ENCODE results near the gene TAF6. TPM values are rescaled to one million over a fixed set of nuclear protein-coding genes. Genes with fewer than 3 reads are reported as not detected.
A peak's percentile ranks its signal among the peaks of the same experiment; 100 is the strongest.
"Not testable (repeated sequence)": the region's sequence is repeated elsewhere in the genome, so short reads cannot be mapped to it uniquely, and the experiment has no call there.

The TAF6 gene
- total RNA-seq, 3 donors from 2014 or later, result 67.3 to 74.2 (median 72.9) TPM

- H3K4me1 Mint-ChIP-seq (ENCODE audit: low read depth), result peaks cover 9% of the 10 kb centered on the region
- DNase-seq, result no peak
- no peaks in the 10 kb centered on the region for H3K9me3 Mint-ChIP-seq
- no peaks in the 10 kb centered on the region for H3K36me3 Mint-ChIP-seq (ENCODE audit: insufficient read depth)
- no peak for ATAC-seq
- no peak overlapping the region for H3K4me3 Mint-ChIP-seq
- H3K27me3 Mint-ChIP-seq (ENCODE audit: low read depth), result no peaks in the 10 kb centered on the region
Measured at GRCh38 chr7:100137851-100138760, 18.9 kb upstream of the TAF6 start.

GRCh38 chr7:100132697-100133151 lies 13.6 kb upstream of the TAF6 start:
- H3K4me1 Mint-ChIP-seq (ENCODE audit: low read depth), result peaks cover 16% of the 10 kb centered on the region
- ATAC-seq (peak; percentile 76 to 86), DNase-seq (peak; percentile 61)
- no peak overlapping the region for H3K4me3 Mint-ChIP-seq
- no peaks in the 10 kb centered on the region for H3K36me3 Mint-ChIP-seq (ENCODE audit: insufficient read depth)
- H3K27me3 Mint-ChIP-seq (ENCODE audit: low read depth), result no peaks in the 10 kb centered on the region
- H3K9me3 Mint-ChIP-seq, result no peaks in the 10 kb centered on the region

- no peak for ATAC-seq
- H3K4me3 Mint-ChIP-seq, result no peak overlapping the region
- no peaks in the 10 kb centered on the region for H3K27me3 Mint-ChIP-seq (ENCODE audit: low read depth)
- DNase-seq, result no peak
- H3K36me3 Mint-ChIP-seq (ENCODE audit: insufficient read depth), result no peaks in the 10 kb centered on the region
- H3K4me1 Mint-ChIP-seq (ENCODE audit: low read depth), result peaks cover 14% of the 10 kb centered on the region
- no peaks in the 10 kb centered on the region for H3K9me3 Mint-ChIP-seq
Measured at GRCh38 chr7:100132126-100132525, 13.0 kb upstream of the TAF6 start.

DNA sequence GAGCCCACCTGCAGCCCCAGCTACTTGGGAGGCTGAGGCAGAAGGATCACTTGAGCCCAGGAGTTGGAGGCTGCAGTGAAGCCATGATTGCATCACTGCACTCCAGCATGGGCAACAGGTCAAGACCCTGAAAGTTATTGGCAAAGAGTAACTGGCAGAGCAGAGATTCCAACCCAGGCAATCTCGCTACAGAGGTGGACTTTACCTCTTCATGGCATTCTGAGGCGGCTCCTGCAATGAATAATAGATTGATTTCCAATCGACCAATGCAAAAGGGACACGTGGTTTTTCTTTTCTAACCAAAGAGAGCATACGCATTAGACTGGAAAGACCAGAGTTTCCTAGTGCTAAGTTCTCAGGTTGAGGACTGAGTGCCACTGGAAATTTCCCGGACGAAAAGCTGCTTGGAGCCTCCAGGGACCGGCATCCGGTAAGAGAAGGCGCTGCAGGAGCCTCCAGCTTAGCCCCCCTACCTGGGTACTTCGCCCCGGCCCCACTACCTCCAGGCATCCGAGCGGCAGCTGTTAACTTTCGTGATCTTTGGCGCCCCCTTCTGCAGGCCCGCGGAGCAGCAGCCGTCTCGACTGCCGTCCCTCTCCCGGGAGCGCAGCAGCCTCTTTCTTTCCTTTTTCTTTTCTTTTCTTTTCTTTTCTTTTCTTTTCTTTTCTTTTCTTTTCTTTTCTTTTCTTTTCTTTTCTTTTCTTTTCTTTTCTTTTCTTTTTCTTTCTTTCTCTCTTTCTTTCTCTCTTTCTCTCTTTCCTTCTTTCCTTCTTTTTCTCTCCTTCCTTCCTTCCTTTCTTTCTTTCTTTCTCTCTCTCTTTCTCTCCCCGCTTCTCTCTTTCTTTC lies 11.7 kb upstream of the TAF6 start:
- Mint-ChIP-seq H3K36me3 (ENCODE audit: insufficient read depth) (no peaks in the 10 kb centered on the region), H3K4me3 (no peak overlapping the region), H3K4me1 (ENCODE audit: low read depth) (peaks cover 22% of the 10 kb centered on the region), H3K9me3 (no peaks in the 10 kb centered on the region), H3K27me3 (ENCODE audit: low read depth) (no peaks in the 10 kb centered on the region)
- no peak for ATAC-seq
- peak; percentile 88 for DNase-seq

GRCh38 chr7:100130220-100130607 lies 11.1 kb upstream of the TAF6 start:
- H3K4me3 Mint-ChIP-seq; DNase-seq; H3K36me3 Mint-ChIP-seq (ENCODE audit: insufficient read depth); H3K27me3 Mint-ChIP-seq (ENCODE audit: low read depth); H3K9me3 Mint-ChIP-seq; ATAC-seq: not testable (repeated sequence)
- H3K4me1 Mint-ChIP-seq (ENCODE audit: low read depth), result peaks cover 27% of the 10 kb centered on the region

- peaks cover 36% of the 10 kb centered on the region for H3K4me1 Mint-ChIP-seq (ENCODE audit: low read depth)
- no peaks in the 10 kb centered on the region for H3K36me3 Mint-ChIP-seq (ENCODE audit: insufficient read depth)
- H3K9me3 Mint-ChIP-seq, result no peaks in the 10 kb centered on the region
- H3K27me3 Mint-ChIP-seq (ENCODE audit: low read depth), result no peaks in the 10 kb centered on the region
- DNase-seq (no peak), ATAC-seq (no peak)
- H3K4me3 Mint-ChIP-seq, result peak overlapping the region; percentile 78
Measured at GRCh38 chr7:100128637-100128963, 9.4 kb upstream of the TAF6 start.

DNA sequence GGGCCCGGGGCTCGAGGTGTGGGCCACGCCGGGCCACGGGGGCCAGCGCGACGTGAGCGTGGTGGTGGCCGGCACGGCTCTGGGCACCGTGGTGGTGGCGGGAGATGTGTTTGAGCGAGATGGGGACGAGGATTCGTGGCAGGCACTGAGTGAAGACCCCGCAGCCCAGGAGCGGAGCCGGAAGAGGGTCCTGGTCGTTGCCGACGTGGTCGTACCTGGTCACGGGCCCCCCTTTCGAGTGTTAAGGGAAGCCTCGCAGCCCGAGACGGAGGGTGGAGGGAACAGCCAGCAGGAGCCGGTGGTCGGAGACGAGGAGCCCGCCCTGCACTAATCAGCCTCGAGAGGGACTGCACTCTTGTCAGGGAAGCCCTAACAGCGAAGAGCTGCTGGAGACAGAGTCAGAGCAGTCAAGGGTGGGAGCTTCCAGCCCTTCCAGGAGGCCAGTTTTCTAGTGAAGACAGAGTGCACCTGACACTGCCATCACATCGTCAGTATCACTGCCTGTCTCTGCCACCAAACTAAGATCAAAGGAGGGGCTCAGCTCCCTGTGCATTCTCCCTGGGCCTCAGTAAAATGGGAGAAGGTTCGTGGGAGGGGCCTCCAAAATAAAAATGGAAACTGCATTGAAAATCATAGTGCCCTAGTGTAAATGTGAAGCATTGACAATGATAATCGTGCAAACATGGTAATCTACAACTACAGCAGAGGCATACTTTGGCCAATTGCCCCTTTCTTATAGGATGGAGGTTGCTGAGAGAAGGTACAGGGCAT lies 8.9 kb upstream of the TAF6 start:
- Mint-ChIP-seq H3K9me3 (no peaks in the 10 kb centered on the region), H3K4me1 (ENCODE audit: low read depth) (peaks cover 36% of the 10 kb centered on the region), H3K36me3 (ENCODE audit: insufficient read depth) (no peaks in the 10 kb centered on the region), H3K27me3 (ENCODE audit: low read depth) (no peaks in the 10 kb centered on the region), H3K4me3 (peak overlapping the region; percentile 78)
- ATAC-seq (no peak), DNase-seq (no peak)

DNA sequence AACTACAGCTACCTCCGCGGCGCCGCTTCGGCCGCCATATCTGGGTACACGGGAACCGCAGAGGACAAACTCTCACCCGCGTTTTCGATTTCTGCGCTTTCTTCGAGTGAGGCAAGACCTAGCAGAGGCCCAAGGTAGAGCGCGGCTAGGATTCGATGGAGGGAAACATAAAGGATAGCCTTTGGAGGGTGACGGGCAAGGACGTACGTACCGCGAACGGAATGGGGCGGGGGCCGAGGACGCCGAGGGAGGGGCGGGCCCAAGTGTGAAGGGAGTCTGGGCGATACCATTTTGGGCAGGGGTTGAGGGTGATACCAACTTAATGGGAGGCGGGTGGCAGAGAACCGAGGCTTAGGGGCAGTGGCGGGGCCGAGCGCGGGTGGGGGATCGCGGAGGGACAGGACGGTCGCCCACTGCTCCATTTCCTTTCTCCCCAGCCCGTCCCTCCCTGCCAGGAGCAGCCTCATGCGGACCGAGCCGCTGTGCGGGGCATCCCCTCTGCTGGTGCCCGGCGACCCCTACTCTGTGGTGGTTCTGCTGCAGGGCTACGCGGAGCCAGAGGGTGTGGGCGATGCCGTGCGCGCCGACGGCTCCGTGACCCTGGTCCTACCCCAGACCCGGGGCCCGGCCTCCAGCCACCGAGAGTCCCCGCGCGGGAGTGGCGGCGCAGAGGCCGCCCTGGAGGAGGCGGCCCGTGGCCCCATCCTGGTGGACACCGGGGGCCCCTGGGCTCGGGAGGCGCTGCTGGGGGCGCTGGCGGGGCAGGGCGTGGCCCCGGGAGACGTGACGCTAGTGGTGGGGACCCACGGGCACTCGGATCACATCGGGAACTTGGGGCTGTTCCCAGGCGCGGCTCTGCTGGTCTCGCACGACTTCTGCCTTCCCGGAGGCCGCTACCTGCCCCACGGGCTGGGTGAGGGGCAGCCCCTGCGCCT lies 8.0 kb upstream of the TAF6 start, which contains the start of gene MBLAC1:
TSS of gene MBLAC1 (plus strand) at position 37 of the 935 bp plus-strand sequence. CDS start at position 466, 429 bp downstream.
- DNase-seq (peak; percentile 88), ATAC-seq (peak; percentile 81 to 82)
- Mint-ChIP-seq H3K27me3 (ENCODE audit: low read depth) (no peaks in the 10 kb centered on the region), H3K36me3 (ENCODE audit: insufficient read depth) (peaks cover 2% of the 10 kb centered on the region), H3K4me3 (peak within 1 kb of the TSS; percentile 99), H3K9me3 (no peaks in the 10 kb centered on the region), H3K4me1 (ENCODE audit: low read depth) (peaks cover 31% of the 10 kb centered on the region)

GRCh38 chr7:100126239-100126930 lies 7.2 kb upstream of the TAF6 start:
- Mint-ChIP-seq H3K27me3 (ENCODE audit: low read depth) (no peaks in the 10 kb centered on the region), H3K4me3 (peak overlapping the region; percentile 99), H3K36me3 (ENCODE audit: insufficient read depth) (peaks cover 2% of the 10 kb centered on the region), H3K4me1 (ENCODE audit: low read depth) (peaks cover 33% of the 10 kb centered on the region), H3K9me3 (no peaks in the 10 kb centered on the region)
- DNase-seq (no peak), ATAC-seq (peak in 1 of 2 donors; percentile 0)

- H3K36me3 Mint-ChIP-seq (ENCODE audit: insufficient read depth), result peaks cover 2% of the 10 kb centered on the region
Measured at GRCh38 chr7:100124301-100125230, 5.4 kb upstream of the TAF6 start.

DNA sequence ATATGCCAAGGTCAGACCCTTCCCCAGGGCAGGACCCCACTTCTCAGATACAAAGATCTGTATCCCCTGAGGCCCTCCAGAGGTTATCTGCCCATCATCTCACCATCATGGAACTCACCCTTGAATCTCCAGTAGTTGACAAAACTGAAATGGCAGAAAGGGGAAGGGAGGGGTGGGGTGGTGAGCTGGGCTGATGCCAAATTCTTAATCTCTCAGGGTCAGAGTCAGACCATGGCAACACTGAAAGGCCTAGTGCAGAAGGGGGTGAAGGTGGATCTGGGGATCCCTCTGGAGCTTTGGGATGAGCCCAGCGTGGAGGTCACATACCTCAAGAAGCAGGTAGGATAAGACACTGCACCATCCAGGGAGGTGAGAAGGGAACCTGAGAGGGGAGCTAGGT lies 3.4 kb upstream of the TAF6 start:
- Mint-ChIP-seq H3K36me3 (ENCODE audit: insufficient read depth) (peaks cover 2% of the 10 kb centered on the region), H3K27me3 (ENCODE audit: low read depth) (no peaks in the 10 kb centered on the region), H3K4me1 (ENCODE audit: low read depth) (peaks cover 42% of the 10 kb centered on the region), H3K4me3 (no peak overlapping the region), H3K9me3 (no peaks in the 10 kb centered on the region)
- DNase-seq (no peak), ATAC-seq (no peak)

More at GRCh38 chr7:100124301-100125230, 5.4 kb upstream of the TAF6 start:
- peaks cover 39% of the 10 kb centered on the region for H3K4me1 Mint-ChIP-seq (ENCODE audit: low read depth)
- H3K27me3 Mint-ChIP-seq (ENCODE audit: low read depth), result no peaks in the 10 kb centered on the region
- H3K4me3 Mint-ChIP-seq, result peak overlapping the region; percentile 13
- no peak for ATAC-seq
- no peaks in the 10 kb centered on the region for H3K9me3 Mint-ChIP-seq
- no peak for DNase-seq

DNA sequence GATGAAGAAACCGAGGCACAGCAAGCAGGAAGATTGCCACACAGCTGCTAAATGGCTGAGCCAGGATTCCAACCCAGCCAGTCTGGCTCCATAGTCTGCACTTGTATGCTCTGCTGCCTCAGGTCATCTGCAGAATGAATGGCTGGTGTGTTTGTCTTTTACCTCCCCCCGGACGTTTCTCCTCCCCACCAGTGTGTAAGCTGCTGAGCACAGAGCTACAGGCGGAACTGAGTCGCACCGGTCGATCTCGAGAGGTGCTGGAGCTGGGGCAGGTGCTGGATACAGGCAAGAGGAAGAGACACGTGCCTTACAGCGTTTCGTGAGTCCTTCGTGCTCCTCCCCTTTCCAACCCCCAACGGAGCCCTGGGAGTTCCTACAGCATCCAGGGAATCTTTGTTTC lies 2.9 kb upstream of the TAF6 start:
- no peaks in the 10 kb centered on the region for H3K27me3 Mint-ChIP-seq (ENCODE audit: low read depth)
- H3K4me3 Mint-ChIP-seq, result no peak overlapping the region
- DNase-seq (no peak), ATAC-seq (no peak)
- H3K9me3 Mint-ChIP-seq, result no peaks in the 10 kb centered on the region
- peaks cover 42% of the 10 kb centered on the region for H3K4me1 Mint-ChIP-seq (ENCODE audit: low read depth)
- H3K36me3 Mint-ChIP-seq (ENCODE audit: insufficient read depth), result peaks cover 2% of the 10 kb centered on the region

Data from activated T-cell treated with anti-CD3 and anti-CD28 coated beads, Interleukin-2, amount 50 U/mL, for 4 hours (primary cell).